NCI-H2107 treated with DMSO at 0.1 percent for 48 hours (cell line): ENCODE data around the gene GABRG3.
"Not testable (repeated sequence)": the region's sequence is repeated elsewhere in the genome, so short reads cannot be mapped to it uniquely, and the experiment has no call there.

ENCODE experiments used
- DNase-seq: peaks from one replicate; lab custom pipeline; 2025; ENCODE audit not compliant: unreplicated experiment; lab: John Stamatoyannopoulos, UW

The GABRG3 gene

GRCh38 chr15:27323801-27324200 lies 352.8 kb downstream of the GABRG3 start:
- DNase-seq: no peak

DNA sequence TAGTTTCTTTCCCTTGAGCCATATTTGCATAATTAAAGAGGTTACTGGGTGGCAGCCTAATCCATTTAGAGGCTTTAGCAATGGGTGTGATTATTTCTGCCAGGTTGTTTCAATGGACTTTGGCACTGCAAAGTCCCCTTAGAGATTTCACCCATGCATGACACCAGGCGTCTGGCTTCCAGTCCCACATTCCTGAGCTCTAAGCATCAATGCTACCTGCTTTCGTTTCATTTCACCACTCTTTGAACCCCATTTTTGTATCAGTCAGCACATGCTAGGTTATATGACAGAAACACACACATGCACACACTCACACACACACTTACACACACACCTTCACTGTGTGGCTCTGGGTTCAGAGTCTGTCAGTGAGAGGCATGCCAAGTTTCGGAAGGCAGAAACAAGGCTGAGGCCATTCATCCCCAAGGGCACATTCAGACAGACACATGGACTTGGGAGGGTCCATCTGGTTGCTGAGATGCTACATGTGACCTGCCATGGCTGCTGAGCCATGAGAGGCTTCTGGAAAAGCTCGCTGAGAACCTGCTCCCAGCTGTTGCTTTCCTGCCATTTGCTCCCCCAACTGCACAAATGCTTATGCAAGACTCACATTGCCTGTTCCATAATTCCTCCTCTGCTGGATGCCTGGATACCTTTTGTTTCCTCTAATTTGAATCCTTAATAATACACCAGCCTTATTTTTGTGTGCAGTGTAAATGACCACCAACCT lies 354.1 kb downstream of the GABRG3 start:
- DNase-seq: no peak

GRCh38 chr15:27327467-27328025 lies 356.6 kb downstream of the GABRG3 start:
- DNase-seq: no peak

GRCh38 chr15:27328186-27328585 lies 357.2 kb downstream of the GABRG3 start:
- no peak for DNase-seq

DNA sequence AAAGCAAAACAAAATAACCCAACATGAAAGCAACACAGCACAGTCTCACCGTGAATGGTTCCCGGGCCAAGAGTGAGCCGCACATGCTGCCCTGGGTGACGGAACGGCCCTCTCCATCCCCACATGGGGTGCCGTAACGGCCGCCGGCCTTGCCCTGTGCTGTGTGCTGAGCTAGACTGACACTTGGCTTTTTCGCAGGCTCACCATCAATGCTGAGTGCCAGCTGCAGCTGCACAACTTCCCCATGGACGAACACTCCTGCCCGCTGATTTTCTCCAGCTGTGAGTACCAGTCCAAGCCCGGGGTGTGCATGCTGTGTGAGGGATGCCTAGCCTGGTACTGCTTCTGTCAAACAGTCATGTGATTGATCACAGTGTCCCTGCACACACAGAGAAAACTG lies 357.6 kb downstream of the GABRG3 start:
- DNase-seq: no peak

GRCh38 chr15:27330326-27330725 lies 359.3 kb downstream of the GABRG3 start:
- DNase-seq: no peak

GRCh38 chr15:27336676-27337075 lies 365.7 kb downstream of the GABRG3 start:
- DNase-seq: no peak

- DNase-seq: no peak
Observed at GRCh38 chr15:27339138-27339537, 368.2 kb downstream of the GABRG3 start.

GRCh38 chr15:27341780-27342343 lies 370.9 kb downstream of the GABRG3 start:
- no peak for DNase-seq

- DNase-seq: no peak
Observed at GRCh38 chr15:27342991-27343390, 372.0 kb downstream of the GABRG3 start.

DNA sequence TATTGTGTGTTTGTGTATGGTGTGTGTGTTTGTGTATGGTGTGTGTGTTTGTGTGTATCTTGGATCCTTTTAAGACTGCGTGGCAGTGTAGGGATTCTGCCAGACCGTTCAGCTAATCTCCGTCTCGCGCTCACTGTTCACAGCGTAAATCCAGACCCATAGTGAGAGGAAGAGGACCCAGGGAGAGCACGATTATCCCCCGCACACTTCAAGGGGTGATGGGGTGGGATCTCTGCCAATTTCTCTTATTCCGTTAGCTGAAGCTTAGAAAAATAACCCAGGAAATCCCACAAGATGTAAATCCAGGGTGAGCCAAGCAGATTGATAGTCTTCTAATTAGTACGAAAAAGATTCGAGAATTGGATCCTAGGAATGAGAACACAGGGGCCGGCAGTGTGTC lies 381.2 kb downstream of the GABRG3 start:
- DNase-seq: no peak

- DNase-seq: no peak
Observed at GRCh38 chr15:27353856-27354255, 382.9 kb downstream of the GABRG3 start.

GRCh38 chr15:27358751-27359434 lies 387.9 kb downstream of the GABRG3 start:
- no peak for DNase-seq

DNA sequence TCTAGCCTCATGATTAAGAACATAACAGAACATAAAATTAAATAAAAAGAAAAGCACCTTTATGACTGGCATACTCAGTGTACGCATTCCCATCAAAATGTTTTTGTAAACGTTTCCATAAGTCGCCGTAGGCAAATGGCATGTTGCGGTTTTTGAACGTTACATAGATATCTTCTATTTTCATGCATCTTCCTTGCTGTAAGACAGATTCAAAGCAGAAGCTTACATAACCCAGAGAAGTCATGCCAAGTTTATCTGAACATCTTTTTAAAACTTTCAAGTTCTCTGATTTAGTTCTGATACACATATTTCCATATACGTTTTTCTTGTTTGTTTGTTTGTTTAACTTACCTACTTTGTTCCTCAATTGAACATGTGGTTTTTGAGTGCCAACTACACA lies 388.6 kb downstream of the GABRG3 start:
- DNase-seq: no peak

- no peak for DNase-seq
Observed at GRCh38 chr15:27360316-27360715, 389.3 kb downstream of the GABRG3 start.

- no peak for DNase-seq
Observed at GRCh38 chr15:27361438-27361837, 390.5 kb downstream of the GABRG3 start.

GRCh38 chr15:27365456-27365855 lies 394.5 kb downstream of the GABRG3 start:
- no peak for DNase-seq

GRCh38 chr15:27377391-27377790 lies 406.4 kb downstream of the GABRG3 start:
- DNase-seq: not testable (repeated sequence)

- DNase-seq: no peak
Observed at GRCh38 chr15:27382361-27383025, 411.5 kb downstream of the GABRG3 start.

- no peak for DNase-seq
Observed at GRCh38 chr15:27383726-27384125, 412.7 kb downstream of the GABRG3 start.

DNA sequence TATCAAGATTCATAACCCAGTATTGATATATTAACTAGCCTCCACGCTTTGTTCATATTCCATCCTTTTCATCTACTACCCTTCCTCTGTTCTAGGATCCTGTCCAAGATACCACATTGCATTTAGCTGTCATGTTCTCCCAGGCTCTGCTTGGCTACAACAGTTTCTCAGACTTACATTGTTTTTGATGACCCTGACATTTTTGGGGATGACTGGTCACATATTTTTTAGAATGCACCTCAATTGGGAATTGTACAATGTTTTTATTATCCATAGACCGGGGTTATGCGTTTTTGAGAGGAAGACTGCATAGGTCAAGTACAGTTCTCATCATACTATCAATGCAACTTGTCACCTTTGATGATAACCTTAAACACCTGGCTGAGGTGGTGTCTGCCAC lies 421.2 kb downstream of the GABRG3 start:
- no peak for DNase-seq
